H9 (cell line): ENCODE results near the gene JAKMIP3. TPM values are rescaled to one million over a fixed set of nuclear protein-coding genes. Genes with fewer than 3 reads are reported as not detected.

Experiments used
- DNase-seq: peaks from one replicate; pipeline ENCODE4 v3.0.0-alpha.2; 2017
- H2AFZ ChIP-seq: one replicate; pipeline ENCODE4 v1.6.1; 2013; ENCODE audit warnings: mild to moderate bottlenecking, low read length, control low read depth, moderate library complexity
- H2AK5ac ChIP-seq: 2 replicates; pipeline ENCODE4 v1.6.1; 2013; ENCODE audit warnings: low read length, control low read depth, mixed read lengths; ENCODE audit not compliant: insufficient read length
- H2BK120ac ChIP-seq: one replicate; pipeline ENCODE4 v1.6.1; 2013; ENCODE audit warnings: low read depth, mild to moderate bottlenecking, low read length, control low read depth, inconsistent platforms; ENCODE audit not compliant: poor library complexity, severe bottlenecking
- H2BK12ac ChIP-seq: 2 replicates; pipeline ENCODE4 v1.6.1; 2013; ENCODE audit warnings: low read length, control low read depth, mixed read lengths, low read depth; ENCODE audit not compliant: insufficient read length
- H2BK15ac ChIP-seq: 2 replicates; pipeline ENCODE4 v1.6.1; 2013; ENCODE audit warnings: low read depth, low read length, control low read depth
- H2BK20ac ChIP-seq: one replicate; pipeline ENCODE4 v1.6.1; 2013; ENCODE audit warnings: low read depth, mild to moderate bottlenecking, low read length, control low read depth, inconsistent platforms; ENCODE audit not compliant: poor library complexity, severe bottlenecking
- H2BK5ac ChIP-seq: 2 replicates; pipeline ENCODE4 v1.6.1; 2013; ENCODE audit warnings: low read length, control low read depth, mixed read lengths; ENCODE audit not compliant: insufficient read length
- H3K14ac ChIP-seq: 2 replicates; pipeline ENCODE4 v1.6.1; 2013; ENCODE audit warnings: low read length, control low read depth; ENCODE audit not compliant: insufficient read depth
- H3K18ac ChIP-seq: 2 replicates; pipeline ENCODE4 v1.6.1; 2013; ENCODE audit warnings: low read depth, mild to moderate bottlenecking, mixed read lengths, low read length, control low read depth; ENCODE audit not compliant: insufficient read length
- H3K23ac ChIP-seq: 2 replicates; pipeline ENCODE4 v1.6.1; 2013; ENCODE audit warnings: low read length, control low read depth, mixed read lengths, low read depth; ENCODE audit not compliant: insufficient read length
- H3K23me2 ChIP-seq: 2 replicates; pipeline ENCODE4 v1.6.1; 2013; ENCODE audit warnings: low read depth, mild to moderate bottlenecking, mixed read lengths, low read length, control low read depth; ENCODE audit not compliant: insufficient read length, poor library complexity, severe bottlenecking
- H3K27ac ChIP-seq: 2 replicates; pipeline ENCODE4 v1.5.1; 2013; ENCODE audit warnings: low read length, control low read depth, mixed read lengths, low read depth; ENCODE audit not compliant: insufficient read length
- H3K27me3 ChIP-seq: 2 replicates; pipeline ENCODE4 v1.6.1; 2013; ENCODE audit warnings: low read length, control low read depth, inconsistent platforms; ENCODE audit not compliant: insufficient read depth
- H3K4ac ChIP-seq: 2 replicates; pipeline ENCODE4 v1.6.1; 2013; ENCODE audit warnings: low read depth, mild to moderate bottlenecking, control low read depth, inconsistent platforms, low read length, moderate library complexity
- H3K4me1 ChIP-seq: 2 replicates; pipeline ENCODE4 v1.6.1; 2013; ENCODE audit warnings: low read length, control low read depth, inconsistent platforms; ENCODE audit not compliant: insufficient read depth
- H3K4me2 ChIP-seq: 2 replicates; pipeline ENCODE4 v1.6.1; 2013; ENCODE audit warnings: low read length, control low read depth, mixed read lengths; ENCODE audit not compliant: insufficient read length, insufficient read depth
- H3K56ac ChIP-seq: 2 replicates; pipeline ENCODE4 v1.6.1; 2013; ENCODE audit warnings: low read depth, mild to moderate bottlenecking, mixed read lengths, low read length, control low read depth; ENCODE audit not compliant: insufficient read length
- H3K79me1 ChIP-seq: 2 replicates; pipeline ENCODE4 v1.6.1; 2013; ENCODE audit warnings: low read depth, mild to moderate bottlenecking, moderate library complexity, low read length, control low read depth, inconsistent platforms; ENCODE audit not compliant: insufficient read depth, poor library complexity, severe bottlenecking
- H3K79me2 ChIP-seq: 2 replicates; pipeline ENCODE4 v1.6.1; 2013; ENCODE audit warnings: low read length, control low read depth, inconsistent platforms; ENCODE audit not compliant: insufficient read depth
- H3K9ac ChIP-seq: 2 replicates; pipeline ENCODE4 v1.6.1; 2013; ENCODE audit warnings: low read length, control low read depth, mixed read lengths; ENCODE audit not compliant: insufficient read length; ENCODE audit errors: extremely low read depth
- H3K9me3 ChIP-seq: one replicate; pipeline ENCODE4 v1.6.1; 2013; ENCODE audit warnings: low read depth, low read length, inconsistent platforms; ENCODE audit not compliant: control insufficient read depth
- H3T11ph ChIP-seq: one replicate; pipeline ENCODE4 v1.6.1; 2013; ENCODE audit warnings: mild to moderate bottlenecking, low read length, control low read depth, inconsistent platforms
- H4K20me1 ChIP-seq: one replicate; pipeline ENCODE4 v1.6.1; 2013; ENCODE audit not compliant: control insufficient read depth, insufficient read length, insufficient read depth
- H4K5ac ChIP-seq: 2 replicates; pipeline ENCODE4 v1.6.1; 2013; ENCODE audit warnings: low read depth, mild to moderate bottlenecking, mixed read lengths, low read length, control low read depth; ENCODE audit not compliant: insufficient read length
- H4K8ac ChIP-seq: replicated peaks from 2 replicates; pipeline ENCODE4 v1.6.1; 2013; ENCODE audit warnings: low read length, control low read depth, mixed read lengths, low read depth; ENCODE audit not compliant: insufficient read length
- H4K91ac ChIP-seq: 2 replicates; pipeline ENCODE4 v1.6.1; 2013; ENCODE audit warnings: low read depth, mild to moderate bottlenecking, moderate library complexity, mixed read lengths, low read length, control low read depth; ENCODE audit not compliant: insufficient read length
- H3K27ac Mint-ChIP-seq, 3 experiments: 2 replicates in 2 of 3; 3 replicates in 1 of 3; pipeline ENCODE4 v1.8.0; 2020 to 2021; ENCODE audit warnings: mixed read lengths in 3 of 3, mild to moderate bottlenecking in 1 of 3, moderate library complexity in 1 of 3
- H3K27me3 Mint-ChIP-seq: 2 replicates; pipeline ENCODE4 v1.8.0; 2021; ENCODE audit warnings: low read depth, mild to moderate bottlenecking, moderate library complexity, mixed read lengths
- H3K36me3 Mint-ChIP-seq, 3 experiments: 2 replicates in 2 of 3; 3 replicates in 1 of 3; pipeline ENCODE4 v1.8.0; 2020 to 2021; ENCODE audit warnings: low read depth in 3 of 3, mixed read lengths in 3 of 3; ENCODE audit not compliant: insufficient read depth in 1 of 3
- H3K4me1 Mint-ChIP-seq, 2 experiments: 2 replicates each; pipeline ENCODE4 v1.8.0; 2020; ENCODE audit warnings: mixed read lengths in 2 of 2
- H3K4me3 Mint-ChIP-seq, 2 experiments: 2 replicates in 1 of 2; 3 replicates in 1 of 2; pipeline ENCODE4 v1.8.0; 2020 to 2021; ENCODE audit warnings: mild to moderate bottlenecking in 2 of 2, mixed read lengths in 2 of 2, moderate library complexity in 1 of 2
- H3K9me3 Mint-ChIP-seq, 2 experiments: 2 replicates in 1 of 2; 3 replicates in 1 of 2; pipeline ENCODE4 v1.8.0; 2020; ENCODE audit warnings: mild to moderate bottlenecking in 2 of 2, mixed read lengths in 2 of 2, moderate library complexity in 1 of 2
- CTCF ChIP-seq: fragments of 200-600 bp; sonication (generic); conservative IDR thresholded peaks from 3 replicates; pipeline ENCODE4 v1.8.0; 2021; ENCODE audit warnings: antibody characterized with exemption, mild to moderate bottlenecking
- WGBS: extraction: QIAGEN DNeasy Blood & Tissue Kit; methylation state at CpG from one replicate; pipeline ENCODE4 v1.1.7; 2013; ENCODE audit warnings: missing lambda C conversion rate, low lambda C conversion rate, mixed read lengths; ENCODE audit not compliant: insufficient read length; ENCODE audit errors: extremely low coverage; 5-methylcytosine and 5-hydroxymethylcytosine counted together
- total RNA-seq: library from RNA; stranded (reverse); gene quantifications from 2 replicates; pipeline ENCODE4 v1.2.1, GENCODE V29; 2021

Gene JAKMIP3
- total RNA-seq, 1 experiment from 2014 or later = 0.50 TPM

GRCh38 chr10:132106431-132106830 lies 40.7 kb downstream of the JAKMIP3 start:
- Histone ChIP-seq H2AK5ac (no peak overlapping the region), H2BK12ac (no peak overlapping the region), H3K9me3 (no peaks in the 10 kb centered on the region), H3K4me2 (no peak overlapping the region), H2AFZ (no peak overlapping the region), H3K23me2 (no peaks in the 10 kb centered on the region), H3K56ac (no peak overlapping the region), H2BK5ac (no peak overlapping the region), H4K91ac (no peak overlapping the region), H3K27me3 (no peaks in the 10 kb centered on the region), H3K79me1 (no peaks in the 10 kb centered on the region), H2BK15ac (no peak overlapping the region), H4K20me1 (no peaks in the 10 kb centered on the region), H3K27ac (no peak overlapping the region), H3K14ac (no peak overlapping the region; the same call in 1 of the 2 replicates), H3K4ac (no peak overlapping the region), H4K8ac (no peak overlapping the region), H3K18ac (no peak overlapping the region), H2BK120ac (no peak overlapping the region), H3T11ph (no peak overlapping the region), H3K23ac (no peak overlapping the region), H3K9ac (no peak overlapping the region), H4K5ac (no peak overlapping the region), H3K4me1 (no peaks in the 10 kb centered on the region), H2BK20ac (no peak overlapping the region), H3K79me2 (no peaks in the 10 kb centered on the region)
- no peak for TF ChIP-seq CTCF
- Mint-ChIP-seq H3K9me3 (no peaks in the 10 kb centered on the region), H3K4me1 (no peaks in the 10 kb centered on the region), H3K36me3 (peaks cover 0 to 2% (median 0%) of the 10 kb centered on the region in 3 experiments; a peak in 1 of 7 replicates), H3K4me3 (no peak overlapping the region), H3K27me3 (peaks cover 1% of the 10 kb centered on the region; the same call in 1 of the 2 replicates), H3K27ac (no peak overlapping the region)
- no CpG with 5 or more reads among the region's 15 CpGs for WGBS
- no peak for DNase-seq
